HG02678 (cell line): ENCODE data around the gene COQ5.

ENCODE experiments used
- ATAC-seq: cut with Tn5 transposase; IDR thresholded peaks from one replicate; pipeline ENCODE4 v1.9.1; 2021; ENCODE audit warnings: mild to moderate bottlenecking, moderate library complexity; ENCODE audit not compliant: unreplicated experiment

The COQ5 gene

DNA sequence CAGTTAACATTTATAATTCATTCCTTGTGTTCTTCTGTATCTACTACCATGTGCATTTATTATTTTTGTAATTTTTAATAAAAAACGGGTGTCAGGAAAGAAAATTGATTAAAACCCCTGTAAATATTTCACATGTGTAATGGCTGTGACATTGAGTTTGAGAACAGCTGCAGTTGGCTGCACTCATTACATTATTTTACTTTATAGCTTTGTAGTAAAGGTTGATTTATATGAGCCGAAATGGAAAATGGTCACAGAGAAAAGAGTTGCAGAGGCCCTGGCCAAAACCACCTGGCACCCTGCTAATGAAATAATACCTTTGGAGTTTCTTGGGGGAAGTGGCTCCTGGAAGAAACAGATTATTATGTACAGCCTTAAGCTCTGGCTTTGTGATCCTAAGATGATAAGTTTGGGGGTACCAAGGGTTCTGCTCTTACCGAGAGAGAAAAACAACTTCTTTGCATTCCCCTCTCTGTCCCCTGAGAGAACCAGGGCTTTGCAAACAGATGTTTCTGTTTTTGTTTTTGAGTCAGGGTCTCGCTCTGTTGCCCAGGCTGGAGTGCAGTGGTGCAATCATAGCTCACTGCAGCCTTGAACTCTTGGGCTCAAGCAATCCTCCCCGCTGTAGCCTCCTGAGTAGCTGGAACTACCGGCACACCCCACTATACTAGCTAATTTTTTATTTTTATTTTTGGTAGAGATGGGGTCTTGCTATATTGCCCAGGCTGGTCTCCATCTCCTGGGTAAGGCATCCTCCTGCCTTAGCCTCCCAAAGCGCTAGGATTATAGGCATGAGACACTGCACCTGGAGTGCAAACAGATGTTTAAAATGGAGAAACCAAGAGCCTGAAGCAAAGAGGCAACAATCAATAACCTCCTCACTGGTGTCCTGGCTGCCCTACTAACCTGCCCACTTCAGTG, 42.7 kb downstream of the COQ5 start:
- no peak for ATAC-seq

DNA sequence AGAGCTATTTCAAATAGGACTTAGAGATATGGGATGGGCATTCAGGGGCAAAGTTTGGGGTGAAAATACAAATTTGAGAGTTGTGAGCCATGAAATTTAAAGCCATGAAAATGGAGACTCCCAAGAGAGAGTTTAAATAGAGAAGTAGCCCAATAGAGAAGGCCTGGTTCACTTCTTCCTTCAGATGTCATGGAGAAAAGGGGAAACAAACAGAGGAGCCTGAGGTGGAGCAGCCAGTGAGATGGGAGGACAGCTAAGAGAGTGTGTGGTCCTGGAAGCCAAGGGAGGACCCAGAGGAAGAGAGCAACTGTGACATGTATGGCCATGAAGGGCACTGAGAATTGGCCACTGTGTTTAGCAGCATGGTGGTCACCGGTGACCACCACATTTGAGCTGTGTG, 45.3 kb downstream of the COQ5 start:
- no peak for ATAC-seq

DNA sequence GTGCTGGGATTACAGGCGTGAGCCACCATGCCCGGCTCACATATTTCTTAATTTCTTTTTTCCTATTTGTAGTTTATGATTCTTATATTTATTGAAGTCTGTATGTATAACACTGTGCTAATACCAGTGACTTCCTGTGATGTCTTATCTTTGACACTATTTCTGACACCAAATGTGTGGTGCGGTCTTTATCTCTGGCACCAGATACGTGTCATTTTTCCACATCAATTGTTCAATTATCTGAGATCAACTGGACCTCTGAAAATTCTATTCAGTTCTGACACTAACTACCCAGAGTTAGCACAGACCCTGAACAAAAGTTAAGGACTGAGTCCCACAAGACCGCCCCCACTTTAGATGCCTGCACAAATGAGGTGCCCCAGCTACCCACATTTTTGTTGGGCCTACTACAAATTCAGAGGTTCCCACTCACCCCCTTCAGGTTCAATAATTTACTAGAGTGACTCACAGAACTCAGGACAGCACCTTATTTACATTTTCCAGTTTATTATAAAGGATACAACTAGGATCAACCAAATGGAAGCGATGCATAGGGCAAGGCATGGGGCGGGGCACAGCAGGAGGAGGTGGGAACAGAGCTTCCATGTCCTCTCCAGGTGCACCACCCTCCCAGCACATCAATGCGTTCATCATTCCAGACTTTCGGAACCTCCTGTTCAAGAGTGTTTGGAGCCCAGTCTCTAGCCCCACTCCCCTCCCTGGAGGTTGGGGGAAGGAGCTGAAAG, 47.8 kb downstream of the COQ5 start:
- no peak for ATAC-seq

DNA sequence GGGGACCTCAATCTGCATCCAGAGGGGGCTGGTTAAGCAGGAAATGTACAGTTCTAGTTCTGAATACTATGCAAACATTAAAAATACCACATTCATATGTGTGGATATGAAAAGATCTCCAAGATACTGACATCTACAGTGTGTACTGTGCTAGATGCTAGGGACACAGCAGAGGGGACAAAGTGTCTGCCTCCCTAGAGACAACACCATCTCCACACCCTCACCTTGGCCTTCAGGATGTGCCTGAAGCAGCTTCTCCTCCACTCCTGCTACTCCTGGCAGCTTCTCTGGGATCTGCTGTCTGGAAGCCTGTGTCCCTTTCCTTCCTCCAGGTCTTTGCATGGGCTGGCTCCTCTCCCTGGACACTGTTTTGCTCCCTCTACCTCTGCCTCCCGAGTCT, 48.7 kb downstream of the COQ5 start:
- no peak for ATAC-seq

DNA sequence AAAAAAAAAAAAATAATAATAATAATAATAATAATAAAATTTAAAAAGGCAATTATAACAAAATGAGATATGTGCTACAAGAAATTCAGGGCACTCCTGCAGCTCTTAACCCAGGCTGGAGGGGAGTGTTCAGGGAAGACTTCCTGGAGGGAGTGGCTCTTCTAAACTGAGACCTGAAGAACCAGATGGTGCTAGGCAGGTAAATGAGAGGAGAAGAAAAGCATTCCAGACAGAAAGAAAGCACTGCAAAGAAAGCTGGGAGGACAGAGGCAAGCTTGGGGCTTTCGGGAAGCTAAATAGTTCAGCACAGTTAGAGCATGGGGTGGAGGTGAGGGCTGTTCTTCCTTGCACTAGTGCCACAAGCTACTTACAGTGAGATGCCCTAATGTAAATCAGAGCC, 49.5 kb downstream of the COQ5 start:
- ATAC-seq = no peak

DNA sequence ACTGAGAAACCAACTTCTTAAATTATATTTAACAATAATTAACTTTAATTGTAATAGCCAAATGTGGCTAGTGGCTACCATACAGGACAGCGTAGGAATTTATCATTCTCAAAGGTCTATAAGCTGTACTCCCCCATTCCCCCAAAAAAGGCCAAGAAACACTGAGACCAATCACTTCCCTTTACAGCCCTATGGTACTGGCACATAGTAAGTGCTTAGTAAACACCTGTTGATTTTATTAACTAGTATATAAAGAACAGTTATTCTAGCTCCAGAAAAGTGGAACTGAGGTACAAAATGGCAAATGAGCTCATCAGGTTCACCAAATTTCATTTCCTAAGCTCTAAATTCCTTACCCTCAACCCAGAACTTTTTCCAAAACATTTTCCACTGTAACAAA, 53.3 kb downstream of the COQ5 start:
- ATAC-seq = no peak

DNA sequence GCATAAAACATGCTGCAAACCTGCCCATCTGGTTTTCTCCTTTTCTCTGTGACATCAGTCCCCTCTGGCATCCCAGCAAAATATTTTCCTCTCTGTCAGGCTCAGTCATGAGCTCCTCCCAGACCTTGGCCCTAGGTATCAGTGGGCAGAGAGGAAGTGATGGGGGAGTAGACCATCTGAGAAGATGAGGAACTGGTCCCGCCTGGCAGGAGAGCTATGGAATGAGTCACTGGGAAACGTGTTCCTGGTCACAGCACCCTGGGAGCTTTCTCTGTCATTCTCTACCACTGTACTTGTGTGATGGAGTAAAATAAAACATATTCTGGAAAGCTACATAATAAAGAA, 54.4 kb downstream of the COQ5 start:
- ATAC-seq = no peak

DNA sequence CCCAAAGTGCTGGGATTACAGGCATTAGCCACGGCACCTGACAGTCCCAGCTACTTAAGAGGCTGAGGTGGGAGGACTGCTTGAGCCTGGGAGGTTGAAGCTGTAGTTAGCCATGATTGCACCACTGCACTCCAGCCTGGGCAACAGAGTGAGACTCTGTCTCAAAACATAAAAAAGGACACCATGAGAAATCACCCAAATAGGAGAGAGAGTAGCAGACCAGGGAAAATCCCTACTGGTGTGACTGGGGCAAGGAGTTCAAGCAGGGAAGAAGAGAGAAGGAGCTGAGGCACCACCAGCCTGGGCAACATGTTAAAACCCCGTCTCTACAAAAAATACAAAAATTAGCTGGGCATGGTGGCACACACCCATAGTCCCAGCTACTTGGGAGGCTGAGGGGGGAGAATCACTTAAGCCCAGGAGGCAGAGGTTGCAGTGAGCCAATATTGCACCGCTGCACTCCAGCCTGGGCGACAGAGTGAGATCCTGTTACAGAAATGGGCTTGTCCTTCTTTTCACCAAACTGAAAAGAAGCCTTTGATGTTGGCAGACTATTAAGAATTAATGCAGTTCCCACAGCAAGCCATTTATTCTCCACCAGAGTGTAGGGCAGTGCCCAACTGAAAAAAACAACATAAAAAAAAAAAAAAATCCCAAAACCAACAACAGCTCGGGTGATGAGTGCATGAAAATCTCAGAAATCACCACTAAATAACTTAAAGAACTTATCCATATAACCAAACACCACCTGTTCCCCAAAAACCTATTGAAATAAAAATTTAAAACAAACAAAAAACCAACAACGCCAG, 54.9 kb downstream of the COQ5 start:
- no peak for ATAC-seq

DNA sequence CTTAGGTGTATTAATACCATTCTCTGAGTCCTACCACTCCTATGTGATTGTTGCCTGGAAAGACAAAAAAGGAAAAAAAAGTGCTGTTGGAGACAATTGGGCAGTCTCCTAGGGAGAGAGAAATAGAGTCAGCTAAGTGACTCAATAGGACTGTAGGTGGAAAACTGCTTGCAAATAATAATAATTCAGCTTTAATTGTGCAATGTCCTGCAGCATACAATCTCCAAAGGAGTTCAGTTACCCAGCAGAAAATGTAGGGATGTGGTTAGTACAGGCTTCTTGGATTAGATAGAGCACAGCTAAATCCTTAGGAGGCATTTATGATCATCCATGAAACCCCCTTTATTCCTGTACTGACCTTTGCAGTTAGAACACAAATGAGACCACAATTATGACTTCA, 56.4 kb downstream of the COQ5 start:
- no peak for ATAC-seq

DNA sequence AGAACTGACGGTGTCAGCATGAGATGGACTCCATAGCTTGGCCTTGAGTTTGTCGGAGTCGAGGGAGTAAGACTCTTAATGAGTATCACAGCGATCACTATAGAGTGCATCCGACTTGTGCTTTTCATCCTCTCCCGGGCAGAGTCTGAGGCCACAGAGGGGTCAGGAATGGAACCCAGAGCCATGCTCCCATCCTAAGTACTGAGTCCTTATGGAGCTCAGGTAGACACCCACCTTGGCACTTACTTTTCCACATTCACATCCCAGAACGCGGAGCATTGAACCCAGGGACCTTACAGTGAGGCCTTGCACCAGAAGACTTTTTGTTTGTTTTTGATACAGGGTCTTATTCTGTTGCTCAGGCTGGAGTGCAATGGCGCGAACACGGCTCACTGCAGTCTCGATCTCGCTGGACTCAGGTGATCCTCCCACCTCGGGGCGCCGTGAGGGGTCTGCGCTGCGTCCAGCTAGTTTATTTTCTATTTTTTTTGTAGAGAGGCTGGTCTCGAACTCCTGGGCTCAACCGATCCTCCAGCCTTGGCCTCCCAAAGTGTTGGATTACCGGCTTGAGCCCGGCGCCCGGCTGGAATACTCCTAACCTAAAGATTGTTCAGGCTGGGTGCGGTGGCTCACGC, 58.7 kb downstream of the COQ5 start:
- peak; percentile 19 for ATAC-seq

DNA sequence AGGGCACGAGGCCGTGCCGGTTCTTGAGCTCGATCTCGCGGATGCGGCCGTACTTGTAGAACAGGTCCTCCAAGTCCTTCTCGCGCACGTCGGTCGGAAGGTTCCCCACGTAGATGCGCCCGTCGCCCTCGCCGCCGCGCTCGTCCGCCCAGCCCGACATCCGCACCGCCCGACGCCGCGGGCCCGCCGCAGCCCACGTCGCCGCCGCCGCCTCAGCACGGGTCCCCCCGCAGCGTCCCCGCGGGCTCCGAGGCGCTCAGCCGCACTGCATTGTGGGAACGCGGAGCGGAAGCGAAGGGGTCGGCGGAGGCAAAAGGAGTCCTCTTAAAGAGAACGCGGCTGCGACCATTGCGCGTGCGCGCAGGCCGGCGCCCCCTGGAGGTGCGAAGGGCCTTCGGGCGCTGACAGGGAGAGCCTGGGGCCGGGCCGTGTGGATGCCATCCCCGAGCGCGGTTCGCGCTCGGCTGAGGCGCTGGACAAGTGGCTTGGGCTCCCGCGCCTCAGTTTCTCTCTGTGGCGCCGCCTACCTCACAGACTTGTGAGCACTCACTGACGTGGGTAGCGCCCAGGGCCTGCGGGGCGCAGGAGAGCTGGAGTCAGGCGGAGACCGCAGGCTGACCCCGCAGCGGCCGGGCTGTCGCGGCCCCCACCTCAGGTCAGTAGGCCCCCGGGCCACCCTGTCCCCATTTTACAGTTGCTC, 59.4 kb downstream of the COQ5 start, which contains the start of gene SRSF9:
Gene SRSF9 (minus strand): TSS at position 299 of the 700 bp plus-strand sequence. CDS start 139 bp downstream, at position 160.
- ATAC-seq = peak; percentile 88

DNA sequence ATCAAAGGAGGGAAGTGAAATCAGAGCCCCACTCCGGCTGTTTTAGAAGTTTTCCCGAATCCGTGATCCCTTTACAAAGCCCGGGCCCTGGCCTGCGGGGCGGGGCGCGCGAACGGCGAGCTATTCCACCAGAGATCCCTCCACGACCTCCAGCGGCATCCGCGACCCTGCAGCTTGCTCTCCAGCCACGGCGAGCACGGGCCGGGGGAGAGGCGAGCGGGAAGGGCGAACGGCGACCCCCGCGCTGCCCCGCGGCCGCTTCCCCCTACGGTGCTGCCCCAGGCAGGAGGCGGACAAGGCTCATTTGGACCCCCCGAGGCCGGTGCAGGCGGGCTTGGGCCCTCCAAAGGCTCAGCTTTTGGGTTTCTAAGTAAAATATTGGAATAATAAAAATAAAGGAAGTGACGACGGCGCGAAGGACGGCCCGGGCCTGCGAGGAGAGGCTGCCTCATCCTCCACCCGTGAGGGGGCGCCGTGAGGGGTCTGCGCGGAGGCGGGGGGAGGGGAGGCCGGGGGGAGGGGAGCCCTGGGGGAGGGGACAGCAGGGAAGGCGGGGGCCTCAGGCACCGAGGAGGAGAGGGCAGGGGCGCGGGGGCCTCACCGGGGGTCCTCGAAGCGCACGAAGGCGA, 60.0 kb downstream of the COQ5 start:
- ATAC-seq = peak; percentile 32

DNA sequence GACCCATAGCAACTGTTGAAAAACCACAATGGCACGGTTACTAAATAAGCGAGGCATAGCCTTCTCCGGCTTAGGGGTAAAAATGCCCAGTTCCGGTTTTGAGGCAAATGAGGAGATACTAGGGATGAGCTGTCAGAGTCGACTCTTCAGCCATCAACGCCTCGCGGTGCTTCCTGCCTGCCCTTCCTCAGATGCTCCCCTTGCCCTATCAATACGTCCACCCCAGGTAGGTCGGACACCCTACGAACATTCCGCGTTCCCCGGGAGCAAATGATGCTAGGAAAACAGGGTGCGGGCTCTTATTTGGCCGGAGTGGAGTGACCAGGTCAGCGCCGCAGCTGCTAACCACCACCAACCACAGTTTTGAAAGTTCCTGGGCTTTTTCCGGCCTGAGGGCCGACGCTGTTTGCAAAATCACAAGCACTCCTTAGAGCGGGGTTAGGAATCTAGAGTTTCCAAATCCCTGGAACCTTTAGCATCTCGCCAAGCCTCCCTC, 60.6 kb downstream of the COQ5 start:
- ATAC-seq = no peak

DNA sequence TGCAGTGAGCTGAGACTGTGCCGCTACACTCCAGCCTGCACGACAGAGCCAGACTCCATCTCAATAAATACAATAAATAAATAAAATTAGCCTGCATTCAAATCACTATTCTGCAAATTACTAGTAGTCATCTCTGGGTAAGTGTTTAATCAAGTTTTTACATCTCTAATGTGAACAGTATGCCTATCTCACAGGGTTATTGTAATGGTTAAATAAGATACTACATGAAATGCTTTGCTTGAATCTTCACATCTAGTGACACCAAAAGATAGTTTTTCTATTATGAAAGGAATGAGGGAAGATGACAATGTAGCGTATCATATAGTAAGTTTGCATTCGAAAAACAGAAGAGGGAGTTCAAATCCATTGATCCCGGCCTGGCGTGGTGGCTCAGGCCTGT, 61.5 kb downstream of the COQ5 start:
- ATAC-seq = no peak

DNA sequence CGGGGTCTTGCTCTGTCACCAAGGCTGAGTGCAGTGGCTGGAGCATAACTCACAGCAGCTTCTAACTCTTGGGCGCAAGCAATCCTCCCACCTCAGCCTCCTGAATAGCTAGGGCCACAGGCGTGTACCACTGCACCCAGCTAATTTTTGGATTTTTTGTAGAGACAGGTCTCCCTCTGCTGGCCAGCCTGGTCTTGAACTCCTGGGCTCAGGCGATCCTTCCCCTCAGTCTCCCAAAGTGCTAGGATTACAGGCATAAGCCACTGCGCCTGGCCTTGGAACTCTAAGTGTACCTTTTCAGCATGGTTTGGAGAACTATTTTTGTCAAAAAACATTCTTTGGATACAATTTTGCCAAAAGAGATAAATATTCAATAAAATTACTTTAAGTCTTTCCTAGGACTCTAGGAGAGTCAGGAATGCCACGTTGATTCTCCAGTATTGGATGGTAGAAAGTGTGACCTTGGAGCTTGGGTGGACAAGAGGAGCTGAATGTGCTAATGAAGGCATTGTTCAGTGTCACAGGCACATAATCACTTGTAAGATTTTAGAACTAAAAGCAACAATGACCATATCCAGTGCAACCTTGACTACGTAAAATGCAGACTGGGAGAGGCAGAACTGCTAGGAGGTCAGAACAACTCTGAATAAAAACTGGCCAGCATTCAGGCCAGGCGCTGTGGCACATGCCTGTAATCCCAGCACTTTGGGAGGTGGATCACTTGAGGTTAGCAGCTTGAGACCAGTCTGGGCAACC, 62.2 kb downstream of the COQ5 start:
- ATAC-seq = no peak

DNA sequence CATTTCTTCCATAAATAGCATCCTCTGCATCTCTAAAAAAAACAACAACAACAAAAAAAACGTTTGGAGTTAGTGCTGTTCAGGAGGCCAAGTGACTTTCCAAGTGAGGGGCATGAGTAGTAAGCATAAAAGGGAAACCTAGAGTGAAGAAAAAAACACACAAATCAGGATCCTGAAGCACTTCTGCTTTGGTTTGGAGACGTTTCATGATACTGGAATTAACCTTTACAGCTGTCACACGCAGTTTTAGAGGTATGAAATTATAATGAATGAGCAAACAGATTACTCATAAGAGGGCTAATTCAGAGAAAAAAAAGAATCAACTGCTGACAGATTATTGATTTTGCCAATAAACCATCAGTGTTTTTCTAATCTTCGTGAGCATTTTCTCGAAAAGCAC, 63.2 kb downstream of the COQ5 start:
- ATAC-seq = no peak

DNA sequence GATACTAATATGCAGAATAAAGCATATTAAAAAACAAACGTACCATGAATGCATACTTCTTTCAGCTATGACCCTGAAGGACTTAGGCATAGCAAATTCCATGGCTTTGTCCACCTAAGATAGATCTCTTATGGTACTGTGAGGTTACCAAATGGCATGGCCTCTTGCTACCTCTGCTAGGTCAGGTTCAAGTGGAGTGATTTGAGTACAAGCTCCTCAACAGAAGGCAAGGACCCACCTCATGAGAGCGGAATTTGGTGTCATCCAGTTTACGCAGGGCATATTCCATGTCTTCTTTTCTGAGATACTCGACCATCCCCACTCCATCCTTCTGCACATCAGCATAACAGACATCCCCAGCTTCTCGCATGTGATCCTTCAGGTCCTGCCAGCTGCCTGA, 65.2 kb downstream of the COQ5 start:
- ATAC-seq = no peak

DNA sequence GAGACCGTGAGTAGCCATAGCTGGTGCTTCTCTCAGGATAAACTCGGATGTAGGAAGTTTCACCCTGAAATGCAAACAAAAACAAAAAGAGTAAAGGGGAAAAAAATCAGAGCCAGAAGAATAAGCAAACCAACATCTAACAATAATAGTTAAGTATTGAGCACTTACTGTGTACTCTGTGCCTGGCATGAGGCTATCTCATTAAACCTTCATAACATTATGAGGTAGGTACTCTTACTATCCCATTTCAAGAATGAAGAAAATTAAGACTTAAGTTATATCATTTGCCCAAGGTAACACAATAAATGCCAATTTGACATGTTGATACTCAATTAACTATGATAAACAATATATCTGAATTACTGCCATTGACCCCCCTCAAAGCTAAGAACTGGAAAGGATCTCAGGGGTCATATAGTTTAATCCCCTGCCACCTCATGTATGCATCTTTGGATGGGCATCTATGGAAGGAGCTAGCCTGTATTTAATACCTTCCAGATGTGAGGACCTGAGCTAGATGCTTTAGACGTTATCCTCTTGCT, 66.8 kb downstream of the COQ5 start:
- ATAC-seq = no peak

DNA sequence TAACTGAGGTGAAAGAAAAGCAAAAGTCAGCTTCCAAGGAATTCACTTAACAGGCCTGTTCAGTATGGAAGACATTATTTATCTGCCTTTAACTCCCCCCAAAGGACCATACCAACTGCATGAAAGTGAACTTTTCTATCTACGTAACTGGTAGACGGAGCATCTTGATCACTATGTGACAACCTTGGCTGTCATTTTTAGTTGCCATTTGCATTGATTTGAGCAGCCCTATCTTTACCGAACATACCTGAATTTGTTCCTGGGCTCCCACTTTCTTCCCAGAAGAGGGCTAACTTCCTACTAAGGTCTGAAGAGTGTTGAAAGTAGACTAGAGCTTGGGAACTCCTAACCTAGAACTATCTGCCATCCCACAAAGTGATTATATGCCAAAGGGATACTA, 68.8 kb downstream of the COQ5 start:
- ATAC-seq = no peak
